ENCODE data around the gene RABGAP1.
A peak's percentile ranks its signal among the peaks of the same experiment; 100 is the strongest.

RABGAP1 gene

GRCh38 chr9:122922713-122923112 is 18.1 kb upstream of the RABGAP1 start:
- Histone ChIP-seq H3K27me3 (ENCODE audit: control insufficient read depth in 5 of 5, insufficient read depth in 4 of 5, low read length in 5 of 5) (no peaks in the 10 kb centered on the region), H3K9ac (ENCODE audit: low read length in 5 of 5) (no peak overlapping the region), H3K9me3 (ENCODE audit: control insufficient read depth in 5 of 5, low read length in 5 of 5) (no peaks in the 10 kb centered on the region), H3K27ac (ENCODE audit: low read depth, low read length) (no peak overlapping the region), H3K4me1 (ENCODE audit: control insufficient read depth in 5 of 5, insufficient read depth in 5 of 5, low read length in 5 of 5) (no peaks in the 10 kb centered on the region), H3K4me3 (ENCODE audit: low read depth in 1 of 5, low read length in 5 of 5) (no peak overlapping the region), H3K36me3 (ENCODE audit: control insufficient read depth in 5 of 5, insufficient read depth in 5 of 5, low read length in 5 of 5) (peaks cover 6 to 24% (median 9%) of the 10 kb centered on the region in 5 donors)

- Histone ChIP-seq H3K9me3 (ENCODE audit: control insufficient read depth in 5 of 5, low read length in 5 of 5) (no peaks in the 10 kb centered on the region), H3K27ac (ENCODE audit: low read depth, low read length) (no peak overlapping the region), H3K4me1 (ENCODE audit: control insufficient read depth in 5 of 5, insufficient read depth in 5 of 5, low read length in 5 of 5) (no peaks in the 10 kb centered on the region), H3K36me3 (ENCODE audit: control insufficient read depth in 5 of 5, insufficient read depth in 5 of 5, low read length in 5 of 5) (peaks cover 5 to 16% (median 8%) of the 10 kb centered on the region in 5 donors), H3K27me3 (ENCODE audit: control insufficient read depth in 5 of 5, insufficient read depth in 4 of 5, low read length in 5 of 5) (no peaks in the 10 kb centered on the region), H3K9ac (ENCODE audit: low read length in 5 of 5) (no peak overlapping the region), H3K4me3 (ENCODE audit: low read depth in 1 of 5, low read length in 5 of 5) (no peak overlapping the region)
Observed at GRCh38 chr9:122923947-122924346, 16.9 kb upstream of the RABGAP1 start.

GRCh38 chr9:122929796-122930354 is 10.9 kb upstream of the RABGAP1 start:
- Histone ChIP-seq H3K36me3 (ENCODE audit: control insufficient read depth in 5 of 5, insufficient read depth in 5 of 5, low read length in 5 of 5) (no peaks in the 10 kb centered on the region), H3K27ac (ENCODE audit: low read depth, low read length) (no peak overlapping the region), H3K9me3 (ENCODE audit: control insufficient read depth in 5 of 5, low read length in 5 of 5) (no peaks in the 10 kb centered on the region), H3K4me3 (ENCODE audit: low read depth in 1 of 5, low read length in 5 of 5) (no peak overlapping the region), H3K27me3 (ENCODE audit: control insufficient read depth in 5 of 5, insufficient read depth in 4 of 5, low read length in 5 of 5) (no peaks in the 10 kb centered on the region), H3K4me1 (ENCODE audit: control insufficient read depth in 5 of 5, insufficient read depth in 5 of 5, low read length in 5 of 5) (peaks cover 4 to 38% (median 29%) of the 10 kb centered on the region in 5 donors), H3K9ac (ENCODE audit: low read length in 5 of 5) (no peak overlapping the region)

- Histone ChIP-seq H3K4me1 (ENCODE audit: control insufficient read depth in 5 of 5, insufficient read depth in 5 of 5, low read length in 5 of 5) (peaks cover 4 to 38% (median 29%) of the 10 kb centered on the region in 5 donors), H3K27me3 (ENCODE audit: control insufficient read depth in 5 of 5, insufficient read depth in 4 of 5, low read length in 5 of 5) (no peaks in the 10 kb centered on the region), H3K4me3 (ENCODE audit: low read depth in 1 of 5, low read length in 5 of 5) (peak overlapping the region; percentile 80 to 89 (median 83)), H3K9me3 (ENCODE audit: control insufficient read depth in 5 of 5, low read length in 5 of 5) (no peaks in the 10 kb centered on the region), H3K27ac (ENCODE audit: low read depth, low read length) (peak overlapping the region; percentile 69), H3K36me3 (ENCODE audit: control insufficient read depth in 5 of 5, insufficient read depth in 5 of 5, low read length in 5 of 5) (no peaks in the 10 kb centered on the region), H3K9ac (ENCODE audit: low read length in 5 of 5) (peak overlapping the region; percentile 66 to 97 (median 88))
Observed at GRCh38 chr9:122930541-122931225, 10.1 kb upstream of the RABGAP1 start.

- peak within 1 kb of the TSS; percentile 80 to 96 (median 83) for H3K4me3 ChIP-seq (ENCODE audit: low read depth in 1 of 5, low read length in 5 of 5)
- H3K4me1 ChIP-seq (ENCODE audit: control insufficient read depth in 5 of 5, insufficient read depth in 5 of 5, low read length in 5 of 5): peaks cover 4 to 38% (median 29%) of the 10 kb centered on the region in 5 donors
- no peaks in the 10 kb centered on the region for H3K27me3 ChIP-seq (ENCODE audit: control insufficient read depth in 5 of 5, insufficient read depth in 4 of 5, low read length in 5 of 5)
- H3K9me3 ChIP-seq (ENCODE audit: control insufficient read depth in 5 of 5, low read length in 5 of 5): no peaks in the 10 kb centered on the region
- peak within 1 kb of the TSS; percentile 69 for H3K27ac ChIP-seq (ENCODE audit: low read depth, low read length)
- H3K9ac ChIP-seq (ENCODE audit: low read length in 5 of 5): peak within 1 kb of the TSS; percentile 66 to 97 (median 88)
- peaks cover 0 to 4% (median 3%) of the 10 kb centered on the region in 5 donors for H3K36me3 ChIP-seq (ENCODE audit: control insufficient read depth in 5 of 5, insufficient read depth in 5 of 5, low read length in 5 of 5)
Observed at GRCh38 chr9:122931226-122932121, 9.3 kb upstream of the RABGAP1 start, which contains the start of gene ZBTB26. TSS of gene ZBTB26 (minus strand) at chr9:122931512. CDS start at chr9:122919934, 11,578 bp downstream.

- no peak overlapping the region for H3K9ac ChIP-seq (ENCODE audit: low read length in 5 of 5)
- H3K4me3 ChIP-seq (ENCODE audit: low read depth in 1 of 5, low read length in 5 of 5): no peak overlapping the region
- H3K27me3 ChIP-seq (ENCODE audit: control insufficient read depth in 5 of 5, insufficient read depth in 4 of 5, low read length in 5 of 5): no peaks in the 10 kb centered on the region
- peaks cover under 1 to 28% (median 24%) of the 10 kb centered on the region in 5 donors for H3K4me1 ChIP-seq (ENCODE audit: control insufficient read depth in 5 of 5, insufficient read depth in 5 of 5, low read length in 5 of 5)
- H3K27ac ChIP-seq (ENCODE audit: low read depth, low read length): no peak overlapping the region
- H3K9me3 ChIP-seq (ENCODE audit: control insufficient read depth in 5 of 5, low read length in 5 of 5): no peaks in the 10 kb centered on the region
- H3K36me3 ChIP-seq (ENCODE audit: control insufficient read depth in 5 of 5, insufficient read depth in 5 of 5, low read length in 5 of 5): peaks cover 4 to 15% (median 7%) of the 10 kb centered on the region in 5 donors
Observed at GRCh38 chr9:122936464-122936863, 4.4 kb upstream of the RABGAP1 start.

- no peaks in the 10 kb centered on the region for H3K27me3 ChIP-seq (ENCODE audit: control insufficient read depth in 5 of 5, insufficient read depth in 4 of 5, low read length in 5 of 5)
- H3K4me3 ChIP-seq (ENCODE audit: low read depth in 1 of 5, low read length in 5 of 5): no peak overlapping the region
- peaks cover 4 to 30% (median 26%) of the 10 kb centered on the region in 5 donors for H3K4me1 ChIP-seq (ENCODE audit: control insufficient read depth in 5 of 5, insufficient read depth in 5 of 5, low read length in 5 of 5)
- peaks cover 4 to 15% (median 7%) of the 10 kb centered on the region in 5 donors for H3K36me3 ChIP-seq (ENCODE audit: control insufficient read depth in 5 of 5, insufficient read depth in 5 of 5, low read length in 5 of 5)
- no peaks in the 10 kb centered on the region for H3K9me3 ChIP-seq (ENCODE audit: control insufficient read depth in 5 of 5, low read length in 5 of 5)
- no peak overlapping the region for H3K9ac ChIP-seq (ENCODE audit: low read length in 5 of 5)
- no peak overlapping the region for H3K27ac ChIP-seq (ENCODE audit: low read depth, low read length)
Observed at GRCh38 chr9:122936883-122937282, 3.9 kb upstream of the RABGAP1 start.

- Histone ChIP-seq H3K4me1 (ENCODE audit: control insufficient read depth in 5 of 5, insufficient read depth in 5 of 5, low read length in 5 of 5) (peaks cover 4 to 20% (median 19%) of the 10 kb centered on the region in 5 donors), H3K9ac (ENCODE audit: low read length in 5 of 5) (no peak overlapping the region), H3K9me3 (ENCODE audit: control insufficient read depth in 5 of 5, low read length in 5 of 5) (no peaks in the 10 kb centered on the region), H3K27ac (ENCODE audit: low read depth, low read length) (no peak overlapping the region), H3K36me3 (ENCODE audit: control insufficient read depth in 5 of 5, insufficient read depth in 5 of 5, low read length in 5 of 5) (peaks cover 4 to 15% (median 7%) of the 10 kb centered on the region in 5 donors), H3K4me3 (ENCODE audit: low read depth in 1 of 5, low read length in 5 of 5) (no peak overlapping the region), H3K27me3 (ENCODE audit: control insufficient read depth in 5 of 5, insufficient read depth in 4 of 5, low read length in 5 of 5) (no peaks in the 10 kb centered on the region)
Observed at GRCh38 chr9:122939601-122940000, 1.2 kb upstream of the RABGAP1 start.

GRCh38 chr9:122940454-122940748 is 419 bp upstream of the RABGAP1 start:
- H3K4me1 ChIP-seq (ENCODE audit: control insufficient read depth in 5 of 5, insufficient read depth in 5 of 5, low read length in 5 of 5): peaks cover 4 to 23% (median 20%) of the 10 kb centered on the region in 5 donors

More at GRCh38 chr9:122940454-122940748, 419 bp upstream of the RABGAP1 start:
- Histone ChIP-seq H3K4me3 (ENCODE audit: low read depth in 1 of 5, low read length in 5 of 5) (peak overlapping the region; percentile 49 to 74 (median 69)), H3K27me3 (ENCODE audit: control insufficient read depth in 5 of 5, insufficient read depth in 4 of 5, low read length in 5 of 5) (no peaks in the 10 kb centered on the region), H3K36me3 (ENCODE audit: control insufficient read depth in 5 of 5, insufficient read depth in 5 of 5, low read length in 5 of 5) (peaks cover 4 to 15% (median 7%) of the 10 kb centered on the region in 5 donors), H3K27ac (ENCODE audit: low read depth, low read length) (peak overlapping the region; percentile 40), H3K9ac (ENCODE audit: low read length in 5 of 5) (peak overlapping the region in 4 of 5 donors; percentile 26 to 80 (median 50)), H3K9me3 (ENCODE audit: control insufficient read depth in 5 of 5, low read length in 5 of 5) (no peaks in the 10 kb centered on the region)

Data from subcutaneous abdominal adipose tissue (tissue), 5 donors.